NCI-H1092 treated with DMSO at 0.1 percent for 48 hours (cell line): ENCODE results near the gene NAV2.

ENCODE experiments used
- DNase-seq: peaks from one replicate; lab custom pipeline; 2025; lab: John Stamatoyannopoulos, UW

Gene NAV2

GRCh38 chr11:19891022-19891421 lies 178.4 kb downstream of the NAV2 start:
- no peak for DNase-seq

GRCh38 chr11:19892387-19892786 lies 179.8 kb downstream of the NAV2 start:
- no peak for DNase-seq

GRCh38 chr11:19892876-19893275 lies 180.2 kb downstream of the NAV2 start:
- no peak for DNase-seq

GRCh38 chr11:19894404-19894803 lies 181.8 kb downstream of the NAV2 start:
- DNase-seq: no peak

GRCh38 chr11:19895037-19895436 lies 182.4 kb downstream of the NAV2 start:
- peak; percentile 42 for DNase-seq

- no peak for DNase-seq
Observed at GRCh38 chr11:19895776-19896175, 183.1 kb downstream of the NAV2 start.

GRCh38 chr11:19903620-19904069 lies 191.0 kb downstream of the NAV2 start:
- DNase-seq: peak; percentile 61

- peak; percentile 55 for DNase-seq
Observed at GRCh38 chr11:19905280-19905853, 192.7 kb downstream of the NAV2 start.

- no peak for DNase-seq
Observed at GRCh38 chr11:19906126-19906525, 193.5 kb downstream of the NAV2 start.

- DNase-seq: no peak
Observed at GRCh38 chr11:19907008-19907579, 194.5 kb downstream of the NAV2 start.

GRCh38 chr11:19907839-19908238 lies 195.2 kb downstream of the NAV2 start:
- no peak for DNase-seq

GRCh38 chr11:19910931-19911330 lies 198.3 kb downstream of the NAV2 start:
- peak; percentile 28 for DNase-seq

GRCh38 chr11:19912115-19912957 lies 199.7 kb downstream of the NAV2 start:
- no peak for DNase-seq

GRCh38 chr11:19912958-19913892 lies 200.6 kb downstream of the NAV2 start:
- DNase-seq: no peak

GRCh38 chr11:19913893-19914249 lies 201.2 kb downstream of the NAV2 start:
- no peak for DNase-seq

GRCh38 chr11:19915808-19916207 lies 203.2 kb downstream of the NAV2 start:
- DNase-seq: no peak

GRCh38 chr11:19917069-19917468 lies 204.4 kb downstream of the NAV2 start:
- no peak for DNase-seq

GRCh38 chr11:19918302-19919049 lies 205.8 kb downstream of the NAV2 start:
- DNase-seq: no peak

- DNase-seq: no peak
Observed at GRCh38 chr11:19919050-19919561, 206.5 kb downstream of the NAV2 start.

- no peak for DNase-seq
Observed at GRCh38 chr11:19920982-19921381, 208.3 kb downstream of the NAV2 start.
